ENCODE measurements around the gene LARP4. TPM values are rescaled to one million over a fixed set of nuclear protein-coding genes. Genes with fewer than 3 reads are reported as not detected.

Gene LARP4
- total and polyA plus RNA-seq, 2 experiments from 2014 or later, result 59.1 to 88.8 TPM

- TF ChIP-seq ZNF462 (CRISPR knock-in tag; IDR thresholded peaks at IDR 0.05) (no peak), ZNF114 (CRISPR knock-in tag; IDR thresholded peaks at IDR 0.05) (no peak), EZH2phosphoT487 (IDR thresholded peaks at IDR 0.05; ENCODE audit: unreplicated experiment) (no peak), REST (IDR thresholded peaks at IDR 0.05; ENCODE audit: unreplicated experiment) (no peak), JUNB (IDR thresholded peaks at IDR 0.05; ENCODE audit: unreplicated experiment) (no peak), EZH2 (IDR thresholded peaks at IDR 0.05; ENCODE audit: low read depth, unreplicated experiment) (no peak)
These were observed 12.7 kb upstream of the LARP4 start (continued) for GRCh38 chr12:50387972-50388478.
